Measurements from ENCODE around the gene NKPD1.

NKPD1 gene

DNA sequence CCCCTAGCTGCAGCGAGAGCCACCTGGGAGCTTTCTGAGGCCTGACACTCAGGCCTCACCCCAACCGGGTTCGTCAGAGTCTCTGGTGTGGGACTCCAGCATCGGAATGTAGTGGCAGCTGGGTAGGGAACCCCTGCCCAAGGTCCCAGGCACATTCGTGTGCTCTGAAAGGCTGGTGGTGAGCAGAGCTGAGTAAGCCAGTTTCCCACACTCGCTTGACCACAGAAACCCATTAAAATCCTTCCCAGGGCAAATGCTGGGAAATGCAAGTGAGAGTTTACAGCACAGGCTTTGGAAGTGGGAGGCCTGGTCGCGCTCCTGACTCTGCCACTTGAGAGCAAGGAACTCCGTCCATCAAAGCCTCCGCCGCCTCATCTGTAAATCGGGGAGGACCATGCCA, 13.0 kb upstream of the NKPD1 start:
- no peak for DNase-seq

DNA sequence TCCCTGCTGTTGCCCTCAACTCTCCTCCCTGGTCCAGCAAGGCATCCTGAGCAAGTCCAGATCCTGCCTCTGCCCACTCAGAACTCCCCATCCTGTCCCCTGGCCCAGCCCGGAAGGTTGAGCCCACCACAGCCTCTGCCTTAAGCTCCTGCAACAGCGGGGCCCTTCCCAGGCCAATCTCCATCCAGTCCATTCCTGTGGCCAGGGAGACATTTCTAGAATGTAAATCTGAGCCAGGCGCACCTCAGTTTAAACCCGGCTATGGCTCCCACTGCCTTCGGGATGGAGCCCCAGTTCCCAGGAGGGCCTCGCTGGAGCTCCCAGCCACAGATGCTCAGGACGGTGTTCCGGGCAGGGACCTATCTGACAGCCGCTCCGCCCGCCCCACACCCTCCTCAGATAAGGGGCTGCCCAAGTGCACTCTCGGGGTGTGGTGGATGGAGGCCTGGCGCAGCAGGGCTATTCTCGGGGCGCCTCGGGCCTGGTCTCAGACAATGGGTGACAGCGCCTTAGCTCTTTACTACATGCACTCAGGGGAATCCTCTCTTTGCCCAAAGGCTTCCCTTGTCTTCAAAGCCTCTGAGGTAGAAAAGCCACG, 11.9 kb upstream of the NKPD1 start:
- DNase-seq: no peak

DNA sequence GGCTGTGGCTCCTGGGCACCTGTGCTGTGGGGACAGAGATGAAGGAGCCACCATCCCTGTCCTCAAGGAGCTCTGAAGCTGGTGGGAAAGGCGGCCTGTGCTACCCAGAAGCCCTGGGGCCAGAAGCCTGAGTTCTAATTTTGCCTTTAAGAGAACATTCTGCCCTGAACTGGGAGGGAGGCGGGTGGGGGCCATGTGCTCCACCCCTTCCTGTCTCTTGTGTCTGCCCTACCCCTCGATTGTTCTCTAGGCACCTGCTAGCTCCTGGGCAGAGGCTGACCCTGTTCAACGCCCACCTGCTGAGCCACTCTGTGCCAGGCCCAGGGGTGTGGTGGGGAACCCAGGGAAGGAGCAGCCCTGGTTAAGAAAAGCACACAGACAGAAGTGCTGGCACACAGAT, 11.4 kb upstream of the NKPD1 start:
- DNase-seq: no peak

DNA sequence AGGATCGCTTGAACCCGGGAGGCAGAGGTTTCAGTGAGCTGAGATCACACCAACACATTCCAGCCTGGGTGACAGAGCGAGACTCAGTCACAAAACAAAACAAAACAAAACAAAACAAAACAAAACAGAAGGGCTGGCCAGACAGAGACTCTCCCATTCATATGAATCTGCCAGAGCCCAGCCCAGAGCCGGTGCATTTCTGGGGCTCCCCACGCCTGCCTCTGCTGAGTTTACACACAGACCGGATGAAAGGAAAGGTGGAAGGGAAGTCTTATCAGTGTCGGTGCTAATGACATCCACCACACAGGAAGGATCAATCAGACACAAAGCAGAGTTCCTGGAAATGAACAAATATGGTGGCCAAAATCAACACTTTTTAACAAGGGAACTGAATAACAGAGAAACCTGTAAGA, 10.4 kb upstream of the NKPD1 start:
- DNase-seq: no peak

DNA sequence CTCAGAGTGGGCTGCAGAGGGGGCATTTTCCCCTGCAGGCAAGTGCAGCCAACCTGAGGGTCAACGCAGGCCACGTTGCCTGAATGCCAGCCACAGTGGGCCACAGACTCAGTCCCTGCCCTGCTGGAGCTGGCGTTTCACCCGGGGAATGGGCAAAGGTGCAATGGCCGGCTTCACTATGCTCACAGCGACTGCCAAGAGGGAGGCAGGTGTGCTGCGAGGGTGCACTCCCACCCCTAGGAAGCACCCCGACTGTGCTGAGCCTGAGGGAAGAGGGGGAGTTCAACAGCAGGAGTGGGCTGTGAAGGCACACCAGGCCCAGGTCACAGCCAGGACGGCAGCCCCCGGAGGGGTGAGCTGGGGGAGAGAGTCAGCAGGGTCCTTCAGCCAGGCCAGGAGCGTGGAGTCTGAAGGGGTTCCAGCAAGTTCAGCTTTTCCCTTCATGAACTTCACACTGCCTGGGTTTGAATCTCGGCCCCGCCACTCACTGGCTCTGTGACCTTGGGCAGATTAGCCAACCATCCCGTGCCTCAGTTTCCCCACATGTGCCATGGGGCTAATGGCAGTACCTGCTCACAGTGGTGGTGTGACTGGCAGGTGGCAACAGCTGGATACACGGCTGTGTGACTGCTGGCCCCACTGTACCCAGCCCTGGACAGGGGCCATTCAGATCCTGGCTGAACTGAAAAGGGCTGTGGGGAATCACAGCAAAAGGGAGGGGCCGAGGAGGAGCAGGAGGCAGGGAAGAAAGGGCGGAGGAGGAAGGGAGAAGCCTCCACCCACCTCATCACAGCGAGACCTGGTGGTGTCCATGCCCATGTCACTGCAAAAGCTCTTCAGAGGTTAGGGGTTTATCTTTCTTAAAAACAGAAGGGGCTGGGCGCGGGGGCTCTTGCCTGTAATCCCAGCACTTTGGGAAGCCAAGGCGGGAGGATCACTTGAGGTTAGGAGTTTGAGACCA, 9.6 kb upstream of the NKPD1 start:
- DNase-seq: no peak

DNA sequence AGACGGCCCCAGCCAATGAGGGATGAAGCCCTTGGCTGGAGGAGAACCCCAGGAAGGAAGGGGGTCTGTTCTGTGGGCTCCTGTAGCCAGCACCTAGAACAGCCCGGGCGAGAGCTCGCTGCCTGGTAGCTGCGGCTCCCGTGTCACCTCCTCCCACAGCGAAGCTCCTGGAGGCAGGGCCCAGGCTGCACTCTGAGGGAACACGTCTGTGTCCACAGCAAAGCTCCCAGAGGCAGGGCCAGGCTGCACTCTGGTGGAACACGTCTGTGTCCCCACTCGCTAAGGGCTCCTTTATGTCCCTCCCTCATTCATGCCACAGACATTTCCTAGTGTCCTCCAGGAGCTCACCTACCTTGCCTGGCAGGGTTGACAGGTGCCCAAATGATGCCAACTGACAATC, 8.8 kb upstream of the NKPD1 start:
- no peak for DNase-seq

DNA sequence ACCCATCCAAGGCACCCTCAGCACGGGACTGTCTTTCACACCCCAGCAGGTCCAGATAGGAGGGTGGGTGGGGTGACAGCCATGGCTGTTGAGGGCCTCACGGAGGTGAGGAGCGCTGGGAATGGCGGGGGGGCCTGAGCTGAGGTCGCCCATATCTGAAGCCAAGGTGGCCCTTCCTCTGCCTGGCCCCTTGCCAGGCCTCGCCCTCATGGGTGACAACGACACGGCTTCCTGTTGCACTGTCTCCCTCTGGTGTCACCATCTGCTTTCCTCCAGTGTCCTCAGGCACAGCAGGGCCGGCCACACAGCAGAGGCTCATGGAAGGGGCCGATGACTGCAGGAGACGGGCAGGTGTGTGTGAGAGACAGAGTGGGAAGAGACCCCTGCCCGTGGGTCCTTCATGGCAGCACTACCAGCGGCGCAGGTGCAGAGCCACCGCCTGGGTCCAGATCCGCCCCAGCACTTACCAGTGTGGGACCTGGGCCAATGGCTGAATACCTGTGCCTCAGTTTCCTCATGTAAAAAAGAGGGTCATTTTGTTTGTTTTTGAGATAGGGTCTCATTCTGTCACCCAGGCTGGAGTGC, 8.1 kb upstream of the NKPD1 start:
- DNase-seq: no peak

DNA sequence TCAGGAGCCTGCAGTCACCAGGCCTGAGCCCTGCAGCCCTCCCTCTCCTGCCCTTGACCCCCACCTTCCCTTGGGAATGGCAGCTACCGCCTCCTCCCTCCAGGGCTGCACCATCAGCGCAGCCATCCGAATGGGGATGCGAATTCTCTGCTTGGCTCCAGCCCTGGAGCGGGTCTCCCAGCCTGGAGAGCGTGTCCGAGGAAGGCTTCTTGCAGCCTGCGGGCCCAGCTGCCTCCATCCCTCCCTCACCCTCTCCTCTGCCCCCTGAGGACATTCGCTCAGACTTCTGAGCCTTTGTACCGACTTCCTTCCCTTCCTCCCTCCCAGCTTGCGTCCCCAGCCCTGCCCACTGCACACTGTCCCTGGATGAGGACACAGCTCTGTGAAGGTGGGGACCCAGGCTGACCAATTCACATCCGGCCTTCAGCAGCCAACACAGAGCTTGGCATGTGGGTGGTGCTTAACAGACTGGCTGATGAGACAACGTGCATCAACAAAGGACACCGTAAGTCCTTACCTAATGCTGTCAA, 6.0 kb upstream of the NKPD1 start:
- DNase-seq: no peak

DNA sequence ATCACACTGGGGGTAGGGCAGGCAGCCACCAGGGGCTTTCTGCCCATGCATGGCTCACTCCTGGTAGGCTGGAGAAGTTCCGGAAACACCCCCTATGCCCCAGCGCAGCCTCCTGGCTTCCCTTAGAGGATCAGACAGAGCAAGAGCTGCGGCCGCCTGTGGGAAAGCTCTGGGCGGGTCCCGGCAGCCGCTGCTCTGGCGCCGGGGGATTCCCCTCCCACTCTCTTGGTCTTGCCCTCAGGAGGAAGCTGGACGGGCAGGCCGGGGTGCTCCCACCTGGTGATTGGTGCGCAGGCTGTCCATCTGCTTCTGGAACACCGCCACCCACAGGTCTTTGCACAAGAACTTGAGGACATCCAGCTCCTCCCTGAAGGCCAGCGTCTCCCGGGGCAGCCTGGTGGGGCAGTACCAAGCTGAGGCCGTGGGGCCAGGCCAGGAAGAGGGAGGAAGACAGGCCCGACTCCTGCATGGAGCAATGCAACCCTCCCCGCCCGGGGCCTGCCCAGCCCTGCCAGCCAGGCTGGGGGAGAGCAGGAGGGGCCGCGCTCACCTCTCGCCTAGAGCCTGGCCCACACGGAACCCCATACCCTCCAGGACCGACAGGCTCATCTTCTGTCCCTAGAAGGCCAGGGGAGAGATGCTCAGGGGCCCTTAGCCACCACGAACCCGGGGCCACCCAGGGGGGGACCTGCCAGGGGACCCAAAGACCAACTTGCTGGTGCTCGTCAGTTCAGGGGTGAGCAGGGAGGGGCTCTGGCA, 4.0 kb upstream of the NKPD1 start:
- no peak for DNase-seq

DNA sequence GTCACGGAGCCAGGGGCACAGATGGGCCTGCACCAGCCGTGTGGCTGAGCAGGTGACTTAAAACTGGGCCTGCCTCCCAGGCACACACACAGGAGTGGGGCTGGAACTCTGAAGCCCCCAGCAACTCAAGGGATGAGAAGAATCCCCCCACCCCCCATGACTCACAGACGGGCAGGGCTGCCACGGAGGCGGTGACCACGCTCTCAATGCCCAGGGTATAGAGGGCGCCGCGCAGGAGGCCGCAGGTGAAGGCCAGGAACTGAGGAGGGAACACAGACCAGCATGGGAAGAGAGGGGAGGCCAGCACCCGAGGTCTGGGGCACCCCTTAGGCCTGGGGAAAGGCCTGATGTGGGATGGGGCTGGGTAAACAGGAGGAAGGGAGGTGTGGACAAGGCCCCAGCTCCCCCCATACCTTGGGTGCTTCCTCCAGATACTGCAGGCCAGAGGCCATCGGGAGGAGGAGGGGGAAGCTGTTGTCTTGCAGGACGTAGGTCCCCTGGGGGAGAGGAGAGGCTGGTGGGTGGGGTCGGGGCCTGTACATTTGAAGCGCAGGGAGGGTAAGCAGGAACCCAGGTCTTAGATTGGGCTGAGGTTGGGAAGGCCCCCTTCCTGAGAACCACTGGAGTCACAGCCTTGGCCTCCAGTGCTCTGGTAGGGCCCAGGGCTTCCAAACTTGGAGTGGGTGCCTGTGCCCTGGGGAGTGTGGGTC, 3.1 kb upstream of the NKPD1 start:
- no peak for DNase-seq

DNA sequence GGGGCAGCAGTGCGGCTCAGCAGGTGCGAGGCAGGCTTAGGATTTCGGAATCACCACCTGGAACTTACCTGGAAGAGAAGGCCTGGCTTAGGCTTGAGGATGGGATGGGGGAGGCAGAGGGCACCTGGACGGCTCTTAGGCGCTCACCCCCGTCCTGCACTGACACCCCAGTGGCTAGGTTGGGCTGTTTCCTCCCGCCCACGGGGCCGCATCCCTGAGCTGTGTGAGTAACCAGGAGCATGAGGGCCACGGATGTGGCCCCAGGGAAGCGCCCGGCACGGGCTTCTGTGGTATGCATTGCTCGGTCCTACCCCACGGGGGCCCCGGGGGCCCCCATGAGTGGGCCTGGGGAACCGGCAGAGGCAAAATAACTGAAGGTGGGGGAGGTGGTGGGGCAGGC, 2.4 kb upstream of the NKPD1 start:
- no peak for DNase-seq

DNA sequence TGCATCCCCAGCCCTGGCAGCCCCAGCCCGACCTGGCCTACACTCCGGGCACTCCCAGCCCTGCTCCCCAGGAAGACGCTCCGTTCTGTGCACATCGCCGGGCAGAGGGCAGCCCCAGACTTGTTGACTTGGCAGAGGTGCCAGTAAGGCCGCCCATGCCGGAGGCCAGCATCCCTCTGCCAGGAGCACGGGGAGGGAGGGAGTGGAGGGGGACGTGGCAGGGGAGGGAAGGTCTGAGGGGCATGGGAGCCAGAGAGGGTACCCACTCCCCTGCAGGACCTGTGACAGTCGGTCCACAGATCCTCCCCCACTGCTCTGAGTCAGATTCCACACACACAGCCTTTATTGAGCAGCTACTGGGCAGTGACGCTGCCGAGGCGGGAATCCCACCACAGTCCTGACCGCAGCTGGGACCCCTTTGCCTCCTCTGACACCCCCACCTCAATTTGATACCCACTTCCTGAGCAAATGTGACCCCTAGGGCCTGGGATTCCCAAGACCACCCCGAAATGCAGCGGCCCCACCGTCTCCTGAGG, 1.9 kb upstream of the NKPD1 start:
- no peak for DNase-seq

DNA sequence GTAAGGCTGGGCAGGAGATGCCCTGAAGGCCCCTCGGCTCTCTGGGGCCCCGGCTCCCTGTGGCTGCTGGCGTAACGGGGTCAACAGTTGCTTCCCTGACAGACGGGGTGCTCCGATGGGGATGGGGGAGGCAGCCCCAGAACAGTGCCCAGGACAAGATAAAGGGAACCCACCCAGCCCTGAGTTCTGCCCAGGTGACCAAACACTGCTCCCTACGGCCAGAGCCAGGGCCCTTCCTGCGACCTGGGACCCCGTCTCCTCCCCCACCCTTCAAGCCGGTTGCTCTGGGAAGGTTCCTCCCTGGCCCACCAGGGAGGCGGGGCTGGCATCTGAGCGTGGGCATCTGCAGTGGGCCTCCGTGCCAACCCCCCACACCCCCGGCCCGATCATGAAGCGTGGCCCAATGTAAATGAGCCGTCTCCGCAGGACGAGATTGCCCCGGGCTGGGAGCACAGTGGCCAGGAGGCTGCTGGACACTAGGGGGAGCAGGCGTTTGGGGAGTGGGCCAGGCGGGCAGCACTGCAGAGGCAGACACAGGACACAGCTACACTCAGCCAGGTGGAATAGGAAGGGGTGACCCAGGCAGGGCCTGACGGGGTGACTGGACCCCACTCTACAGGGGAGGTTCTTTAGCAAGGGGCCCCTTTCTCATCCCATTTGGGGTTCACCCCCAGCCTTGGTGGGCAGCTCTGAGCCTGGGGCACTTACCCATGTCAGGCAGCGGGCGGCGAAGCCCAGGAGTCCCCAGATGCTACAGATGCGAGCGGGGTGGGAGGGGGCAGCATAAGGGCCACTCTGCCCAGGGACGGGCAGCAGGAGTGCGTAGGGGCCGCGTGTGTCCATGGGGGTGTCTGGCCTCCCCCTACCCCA, 1.2 kb upstream of the NKPD1 start:
- DNase-seq: no peak

DNA sequence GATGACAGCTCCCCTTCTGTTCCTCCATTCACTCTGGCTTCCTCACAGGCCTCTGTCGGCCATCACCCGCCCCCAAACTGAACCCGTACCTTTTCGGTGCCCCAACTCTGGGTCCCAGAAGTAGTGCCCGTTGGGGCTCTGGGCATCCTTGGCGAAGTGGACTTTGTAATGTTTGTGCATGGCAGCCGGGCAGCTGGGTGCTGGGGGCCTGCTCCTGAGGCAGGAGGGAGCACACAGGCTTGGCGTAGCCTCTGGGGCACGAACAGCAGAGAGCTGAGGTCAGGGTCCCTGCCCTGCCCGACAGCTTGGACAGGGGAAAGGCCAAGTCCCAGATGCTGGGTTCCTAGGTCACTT, 834 bp downstream of the NKPD1 start:
- no peak for DNase-seq

DNA sequence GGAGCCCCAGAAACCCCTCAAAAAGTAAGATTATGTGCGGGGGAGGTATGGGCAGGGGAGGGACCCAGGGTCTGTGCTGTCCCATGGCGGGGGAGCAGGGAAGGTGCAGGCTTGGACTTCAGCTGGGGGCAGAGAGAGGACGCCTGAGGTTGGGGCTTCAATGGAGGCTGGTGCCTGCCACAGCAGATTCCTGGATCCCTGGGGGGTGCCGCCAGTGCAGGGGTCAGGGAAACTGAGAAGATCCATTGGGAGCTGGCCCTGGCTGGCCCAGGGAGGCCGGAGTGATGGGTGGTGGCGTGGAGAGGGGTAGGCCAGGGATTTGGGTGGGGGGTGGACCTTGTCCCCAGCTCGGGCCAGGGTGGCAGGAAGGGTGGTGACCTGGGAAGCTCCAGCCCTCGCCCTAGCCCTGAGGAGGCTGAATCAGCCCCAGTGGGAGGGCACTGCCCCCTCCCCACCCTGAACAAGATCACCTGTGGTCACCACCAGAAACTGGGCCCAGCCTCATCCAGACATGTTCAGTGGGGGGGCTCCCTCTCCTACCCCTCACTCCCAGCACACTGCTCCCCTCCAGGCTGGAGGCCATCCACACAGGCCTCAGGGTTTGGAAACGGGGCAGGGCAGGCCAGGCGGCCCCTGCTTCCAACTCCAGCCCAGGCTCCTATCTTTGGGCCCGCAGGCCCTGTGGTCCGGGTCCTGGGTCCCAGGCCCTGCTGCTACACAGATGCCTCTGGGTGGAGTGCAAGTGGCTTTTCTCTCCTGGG, 1.4 kb downstream of the NKPD1 start:
- no peak for DNase-seq

DNA sequence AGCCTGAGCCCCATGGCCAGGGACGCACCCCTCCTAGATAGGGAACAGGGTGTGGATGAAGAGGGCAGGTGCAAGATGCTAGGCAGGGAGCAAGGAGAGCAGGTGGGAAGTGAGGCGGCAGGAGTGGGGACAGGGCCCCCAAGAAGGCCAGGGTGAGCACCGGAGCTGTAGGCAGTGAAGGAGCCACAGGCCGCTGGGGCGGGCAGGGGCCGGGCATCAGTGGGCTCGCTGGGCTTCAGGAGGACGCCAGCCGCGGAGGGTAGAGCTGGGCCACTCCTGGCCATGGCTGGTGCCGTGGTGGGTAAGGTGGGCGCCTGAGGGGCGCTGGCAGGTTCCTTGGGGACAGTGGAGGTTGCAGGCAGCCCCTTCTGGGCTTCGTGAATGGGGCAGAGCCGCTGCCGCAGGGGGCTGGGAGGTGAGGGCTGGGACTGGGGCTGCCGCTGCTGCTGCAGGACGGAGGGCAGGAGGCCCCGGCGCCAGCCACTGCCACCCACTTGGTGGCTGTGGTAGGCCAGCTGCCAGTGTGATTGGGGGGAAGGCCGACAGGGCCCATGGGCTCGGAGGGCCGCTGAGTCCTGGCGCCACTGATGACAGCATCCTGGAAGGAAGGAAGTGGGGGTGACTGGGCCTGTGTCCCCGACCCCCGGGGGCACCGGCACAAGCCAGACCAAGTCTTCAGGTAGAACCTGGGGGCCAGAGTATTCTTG, 2.1 kb downstream of the NKPD1 start:
- no peak for DNase-seq

DNA sequence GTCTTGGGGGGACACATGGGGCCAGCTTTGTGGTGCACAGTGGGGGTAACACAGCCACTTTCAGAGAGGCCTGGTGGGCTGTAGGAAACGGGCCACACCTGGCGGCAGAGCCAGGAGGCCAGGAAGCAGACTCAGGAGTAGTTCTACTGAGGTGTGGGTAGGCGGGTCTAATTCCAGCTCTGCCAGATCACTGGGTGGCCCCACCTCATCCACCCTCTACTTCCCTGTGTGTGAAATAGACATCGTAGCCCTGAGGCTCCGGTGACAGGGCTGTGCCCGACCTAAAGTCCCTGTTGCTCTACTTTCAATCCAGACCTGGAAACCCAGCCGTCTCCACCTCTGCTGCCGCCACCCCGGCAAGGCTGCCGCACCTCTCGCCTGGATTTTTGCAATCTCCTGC, 4.0 kb downstream of the NKPD1 start:
- DNase-seq: no peak

DNA sequence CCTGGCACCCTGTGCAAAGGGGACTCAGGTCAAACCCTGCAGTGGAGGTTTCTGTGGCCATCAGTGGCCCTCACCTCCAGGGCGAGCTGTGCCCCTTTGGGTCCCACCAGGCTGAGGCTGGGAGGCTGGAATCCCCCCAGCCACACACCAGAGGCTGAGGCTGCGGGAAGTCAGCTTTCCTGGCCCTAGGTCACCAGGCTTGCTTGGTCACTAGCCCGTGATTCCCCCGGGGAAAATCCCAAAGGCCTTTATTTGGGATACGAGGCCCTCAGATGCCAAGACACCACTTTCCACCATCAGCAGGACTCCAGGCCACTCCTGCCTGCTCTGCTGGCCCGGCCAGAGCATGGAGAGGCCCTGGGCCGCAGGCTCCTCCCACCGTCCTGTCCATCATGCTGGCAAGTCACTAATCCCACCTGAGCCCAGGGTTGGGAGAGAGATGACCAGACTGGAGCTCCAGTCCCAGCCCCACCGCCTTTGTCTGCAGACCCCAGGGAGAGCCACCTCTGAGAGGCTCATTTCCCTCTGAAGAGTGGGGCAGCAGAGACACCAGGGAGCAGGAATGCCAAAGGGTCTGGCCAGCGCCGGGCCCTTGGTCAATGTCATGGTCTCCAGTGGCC, 4.7 kb downstream of the NKPD1 start:
- no peak for DNase-seq

All from T1000 (cell line).